Fibroblast of skin of right biceps (primary cell): ENCODE measurements around the gene DENND1A.

Source experiments
- DNase-seq: peaks from one replicate; pipeline ENCODE4 v3.0.0-alpha.2; 2013

The DENND1A gene

GRCh38 chr9:123551734-123552133 is 378.2 kb downstream of the DENND1A start:
- DNase-seq = no peak

- DNase-seq = no peak
Measured at GRCh38 chr9:123550797-123551196, 379.1 kb downstream of the DENND1A start.

GRCh38 chr9:123550012-123550411 is 379.9 kb downstream of the DENND1A start:
- no peak for DNase-seq

- peak; percentile 3 for DNase-seq
Measured at GRCh38 chr9:123548741-123549545, 381.0 kb downstream of the DENND1A start.

- peak; percentile 41 for DNase-seq
Measured at GRCh38 chr9:123544007-123544827, 385.7 kb downstream of the DENND1A start.

GRCh38 chr9:123543492-123543891 is 386.4 kb downstream of the DENND1A start:
- DNase-seq = no peak

- no peak for DNase-seq
Measured at GRCh38 chr9:123542435-123543225, 387.3 kb downstream of the DENND1A start.

GRCh38 chr9:123541411-123541810 is 388.5 kb downstream of the DENND1A start:
- DNase-seq = no peak

- DNase-seq = no peak
Measured at GRCh38 chr9:123540457-123540856, 389.5 kb downstream of the DENND1A start.

GRCh38 chr9:123537809-123538208 is 392.1 kb downstream of the DENND1A start:
- no peak for DNase-seq

GRCh38 chr9:123536455-123536868 is 393.5 kb downstream of the DENND1A start:
- DNase-seq = no peak

- DNase-seq = no peak
Measured at GRCh38 chr9:123534336-123534735, 395.6 kb downstream of the DENND1A start.

- DNase-seq = no peak
Measured at GRCh38 chr9:123530244-123530643, 399.7 kb downstream of the DENND1A start.

GRCh38 chr9:123528501-123528900 is 401.4 kb downstream of the DENND1A start:
- DNase-seq = no peak

- no peak for DNase-seq
Measured at GRCh38 chr9:123527981-123528380, 401.9 kb downstream of the DENND1A start.

GRCh38 chr9:123525957-123526356 is 404.0 kb downstream of the DENND1A start:
- no peak for DNase-seq

- no peak for DNase-seq
Measured at GRCh38 chr9:123525424-123525823, 404.5 kb downstream of the DENND1A start.

GRCh38 chr9:123524866-123525265 is 405.1 kb downstream of the DENND1A start:
- DNase-seq = no peak

- DNase-seq = no peak
Measured at GRCh38 chr9:123523845-123524244, 406.1 kb downstream of the DENND1A start.

- DNase-seq = peak; percentile 70
Measured at GRCh38 chr9:123523001-123523400, 406.9 kb downstream of the DENND1A start.

GRCh38 chr9:123522251-123522650 is 407.7 kb downstream of the DENND1A start:
- DNase-seq = no peak

GRCh38 chr9:123518338-123518737 is 411.6 kb downstream of the DENND1A start:
- DNase-seq = no peak

- DNase-seq = no peak
Measured at GRCh38 chr9:123517512-123517911, 412.4 kb downstream of the DENND1A start.
